IMR-90 (cell line): ENCODE data around the gene HRH3. TPM values are rescaled to one million over a fixed set of nuclear protein-coding genes. Genes with fewer than 3 reads are reported as not detected.

ENCODE experiments used
- ATAC-seq: fragments of 200-7000 bp; cut with Tn5 transposase; 2 replicates; pipeline ENCODE4 v1.9.1; 2020; ENCODE audit warnings: low read depth, mild to moderate bottlenecking, moderate library complexity
- BruUV-seq: library from RNA; stranded (reverse); fragments of 400-500 nt; replicated peaks from 2 replicates; lab custom pipeline; 2021; lab: Mats Ljungman, UMichigan
- CTCF ChIA-PET: fragments of 300-600 bp; formaldehyde crosslinking; extraction: SDS; loops from one replicate; lab custom pipeline; 2021; ENCODE audit warnings: antibody characterized with exemption; lab: Yijun Ruan, JAX
- POLR2A ChIA-PET: fragments of 300-600 bp; sonication (Branson Sonifier 250); formaldehyde crosslinking; loops from one replicate; lab custom pipeline; 2022; ENCODE audit warnings: antibody characterized with exemption; ENCODE audit not compliant: unreplicated experiment; lab: Charles Lee
- DNase-seq: peaks from one replicate; pipeline ENCODE4 v3.0.0; 2013
- H2AFZ ChIP-seq: replicated peaks from 2 replicates; pipeline ENCODE3; 2013; ENCODE audit warnings: low read length, mild to moderate bottlenecking; ENCODE audit not compliant: poor library complexity
- H2AK5ac ChIP-seq: 2 replicates; pipeline ENCODE4 v1.6.1; 2013; ENCODE audit warnings: low read depth, low read length, inconsistent platforms
- H2AK9ac ChIP-seq: replicated peaks from 2 replicates; pipeline ENCODE3; 2013; ENCODE audit warnings: mild to moderate bottlenecking, low read depth, low read length, moderate library complexity; ENCODE audit not compliant: poor library complexity
- H2BK120ac ChIP-seq: 2 replicates; pipeline ENCODE4 v1.6.1; 2013; ENCODE audit warnings: low read depth, low read length, inconsistent platforms
- H2BK15ac ChIP-seq: 3 replicates; pipeline ENCODE4 v1.6.1; 2013; ENCODE audit warnings: low read depth, low read length, inconsistent platforms
- H2BK20ac ChIP-seq: 2 replicates; pipeline ENCODE4 v1.6.1; 2013; ENCODE audit warnings: low read depth, mild to moderate bottlenecking, inconsistent platforms, low read length, moderate library complexity
- H2BK5ac ChIP-seq: 2 replicates; pipeline ENCODE4 v1.6.1; 2013; ENCODE audit warnings: mild to moderate bottlenecking, low read depth, low read length, inconsistent platforms; ENCODE audit not compliant: poor library complexity, severe bottlenecking
- H3K14ac ChIP-seq: replicated peaks from 2 replicates; pipeline ENCODE4 v1.6.1; 2013; ENCODE audit warnings: low read depth, low read length, inconsistent platforms
- H3K18ac ChIP-seq: 2 replicates; pipeline ENCODE4 v1.6.1; 2013; ENCODE audit warnings: low read depth, low read length, control low read depth
- H3K23ac ChIP-seq: 2 replicates; pipeline ENCODE4 v1.6.1; 2013; ENCODE audit warnings: low read depth, low read length, inconsistent platforms
- H3K27ac ChIP-seq: 2 replicates; pipeline ENCODE4 v1.5.1; 2013; ENCODE audit warnings: mild to moderate bottlenecking, control low read depth, low read length; ENCODE audit not compliant: insufficient read depth
- H3K27me3 ChIP-seq: 2 replicates; pipeline ENCODE4 v1.6.1; 2013; ENCODE audit warnings: low read length; ENCODE audit not compliant: control insufficient read depth, insufficient read depth
- H3K36me3 ChIP-seq: 2 replicates; pipeline ENCODE4 v1.6.1; 2013; ENCODE audit warnings: low read length, mixed read lengths; ENCODE audit not compliant: control insufficient read depth, insufficient read depth
- H3K4ac ChIP-seq: 2 replicates; pipeline ENCODE4 v1.6.1; 2013; ENCODE audit warnings: low read depth, low read length, inconsistent platforms
- H3K4me1 ChIP-seq: 2 replicates; pipeline ENCODE4 v1.6.1; 2013; ENCODE audit warnings: low read length, mixed read lengths; ENCODE audit not compliant: control insufficient read depth, insufficient read depth
- H3K4me2 ChIP-seq: 2 replicates; pipeline ENCODE4 v1.6.1; 2013; ENCODE audit warnings: low read depth, mild to moderate bottlenecking, control low read depth, low read length, moderate library complexity
- H3K4me3 ChIP-seq: 2 replicates; pipeline ENCODE4 v1.5.1; 2013; ENCODE audit warnings: low read depth, mild to moderate bottlenecking, control low read depth, low read length, moderate library complexity; ENCODE audit not compliant: insufficient read depth
- H3K56ac ChIP-seq: 2 replicates; pipeline ENCODE4 v1.6.1; 2013; ENCODE audit warnings: low read length, inconsistent platforms; ENCODE audit not compliant: insufficient read depth; ENCODE audit errors: extremely low read depth
- H3K79me1 ChIP-seq, 2 experiments: 2 replicates each; pipeline ENCODE4 v1.6.1; 2013; ENCODE audit warnings: low read length in 2 of 2, inconsistent platforms in 1 of 2, low read depth in 1 of 2
- H3K9ac ChIP-seq: 2 replicates; pipeline ENCODE4 v1.6.1; 2013; ENCODE audit warnings: low read depth, low read length, control low read depth
- H3K9me1 ChIP-seq: 2 replicates; pipeline ENCODE4 v1.6.1; 2013; ENCODE audit warnings: low read length, inconsistent platforms; ENCODE audit not compliant: insufficient read depth
- H3K9me3 ChIP-seq: 2 replicates; pipeline ENCODE4 v1.6.1; 2013; ENCODE audit warnings: low read length; ENCODE audit not compliant: control insufficient read depth, insufficient read depth
- H4K20me1 ChIP-seq: 2 replicates; pipeline ENCODE4 v1.6.1; 2013; ENCODE audit warnings: low read length, inconsistent platforms; ENCODE audit not compliant: insufficient read depth
- H4K5ac ChIP-seq: 2 replicates; pipeline ENCODE4 v1.6.1; 2013; ENCODE audit warnings: mild to moderate bottlenecking, low read depth, low read length, control low read depth
- H4K8ac ChIP-seq, 2 experiments: 2 replicates each; pipeline ENCODE4 v1.6.1; 2013; ENCODE audit warnings: low read depth in 2 of 2, low read length in 2 of 2, control low read depth in 1 of 2, inconsistent platforms in 1 of 2
- H4K91ac ChIP-seq: 2 replicates; pipeline ENCODE4 v1.6.1; 2013; ENCODE audit warnings: low read depth, low read length, inconsistent platforms; ENCODE audit not compliant: insufficient read depth
- CHD1 ChIP-seq: IDR thresholded peaks from 2 replicates; pipeline ENCODE4 v1.6.1; 2012; ENCODE audit warnings: low read depth, low read length, improper control_type of control experiment
- ELK1 ChIP-seq: fragments of 150-350 bp; IDR thresholded peaks from 2 replicates; pipeline ENCODE4 v1.6.1; 2016; ENCODE audit warnings: low read depth, mild to moderate bottlenecking, low read length, moderate library complexity, borderline replicate concordance
- MAFK ChIP-seq: IDR thresholded peaks from 2 replicates; pipeline ENCODE4 v1.6.1; 2012; ENCODE audit warnings: low read depth, low read length, improper control_type of control experiment
- MXI1 ChIP-seq: IDR thresholded peaks from 2 replicates; pipeline ENCODE4 v1.6.1; 2012; ENCODE audit warnings: low read depth, mild to moderate bottlenecking, low read length, moderate library complexity, borderline replicate concordance
- POLR2A ChIP-seq: IDR thresholded peaks from 2 replicates; pipeline ENCODE4 v1.6.1; 2012; ENCODE audit warnings: mild to moderate bottlenecking, low read depth, low read length
- RFX5 ChIP-seq: IDR thresholded peaks from 2 replicates; pipeline ENCODE4 v1.8.0; 2012; ENCODE audit warnings: low read depth, mild to moderate bottlenecking, low read length, moderate library complexity
- SMC3 ChIP-seq: fragments of 150-350 bp; IDR thresholded peaks from 2 replicates; pipeline ENCODE4 v1.6.1; 2016; ENCODE audit warnings: low read depth, mild to moderate bottlenecking, antibody characterized with exemption, low read length, moderate library complexity
- WGBS, 2 experiments: methylation state at CpG; one replicate each; pipeline versions ENCODE4 v1.1.5 to v1.1.7; 2013; ENCODE audit warnings: missing lambda C conversion rate in 2 of 2; ENCODE audit not compliant: insufficient read length in 1 of 2; ENCODE audit errors: extremely low coverage in 2 of 2; 5-methylcytosine and 5-hydroxymethylcytosine counted together
- dilution Hi-C: fragments of 300-500 bp; cut with HindIII; formaldehyde crosslinking; loops from one replicate; pipeline ENCODE4 v1.14.3; 2018; ENCODE audit warnings: low sequenced_read_pairs; ENCODE audit not compliant: unreplicated experiment
- in situ Hi-C: fragments of 300-500 bp; cut with MboI; formaldehyde crosslinking; loops from 3 replicates; pipeline ENCODE4 v1.14.3; 2019; ENCODE audit warnings: low sequenced_read_pairs, inconsistent platforms, mixed read lengths
- intact Hi-C: fragments of 100-400 bp; cut with micrococcal nuclease; formaldehyde crosslinking; loops from 2 replicates; pipeline ENCODE4 v1.10.0; 2022
- polyA plus RNA-seq, 3 experiments: library from polyadenylated mRNA; depleted of rRNA; stranded (reverse); fragments of >200 nt; gene quantifications; 2 replicates each; pipeline ENCODE4 v1.2.3, GENCODE V29; 2012; ENCODE audit warnings: low replicate concordance in 1 of 3
- total RNA-seq: library from RNA; depleted of rRNA; stranded (reverse); fragments of >200 nt; gene quantifications from 2 replicates; pipeline ENCODE4 v1.2.3, GENCODE V29; 2012
- TF ChIP-seq, protein P1 (sequence below): conservative IDR thresholded peaks from 2 replicates; pipeline ENCODE4 v1.5.1; 2012; ENCODE audit warnings: mild to moderate bottlenecking, low read depth, low read length, improper control_type of control experiment

Gene HRH3
- total and polyA plus RNA-seq, 2 of the 4 experiments (the other 2 are of a cell fraction), result not detected

DNA sequence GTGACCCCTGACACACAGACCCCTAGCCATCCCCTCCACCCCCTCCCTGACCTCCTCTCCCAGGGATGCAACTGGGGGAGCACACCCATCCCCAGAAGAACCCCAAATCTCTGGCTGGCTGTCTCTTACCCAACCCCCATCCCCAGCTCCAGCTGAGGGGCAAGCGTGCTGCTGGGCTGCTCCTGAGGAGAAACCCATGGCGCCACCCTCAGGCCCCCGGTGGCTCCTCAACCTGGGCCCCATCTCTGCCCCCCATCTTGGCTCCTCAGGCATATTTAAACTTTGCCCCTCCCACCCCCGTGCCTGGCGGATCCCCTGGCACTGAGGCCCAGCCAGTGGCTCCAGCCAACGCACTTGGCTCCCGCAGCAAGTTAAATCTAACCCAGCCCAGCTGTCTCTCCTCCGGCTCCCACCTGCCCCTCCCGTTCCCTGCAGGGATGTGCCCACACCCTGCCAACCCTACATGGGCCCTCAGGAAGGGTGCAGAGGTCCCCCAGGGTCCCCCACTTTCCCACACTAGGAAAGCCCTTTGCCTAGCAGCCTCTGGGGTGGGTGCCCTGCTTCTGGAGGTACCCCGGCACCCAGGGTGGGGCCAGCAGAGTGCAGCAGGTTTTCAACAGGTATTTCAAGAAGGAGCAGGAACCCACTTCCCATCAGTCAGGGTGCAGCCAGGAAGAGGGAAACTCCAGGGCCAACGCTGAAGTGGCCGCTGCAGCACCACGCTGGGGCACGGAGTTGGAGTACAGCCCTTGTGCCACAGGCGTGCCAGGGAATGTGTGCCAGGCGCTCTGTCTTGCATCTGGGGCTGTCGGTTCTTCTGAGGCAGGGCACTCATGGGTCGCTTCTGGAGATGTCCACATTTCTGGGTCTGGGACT lies 12.9 kb upstream of the HRH3 start (continued):
- TF ChIP-seq RFX5, result no peak

DNA sequence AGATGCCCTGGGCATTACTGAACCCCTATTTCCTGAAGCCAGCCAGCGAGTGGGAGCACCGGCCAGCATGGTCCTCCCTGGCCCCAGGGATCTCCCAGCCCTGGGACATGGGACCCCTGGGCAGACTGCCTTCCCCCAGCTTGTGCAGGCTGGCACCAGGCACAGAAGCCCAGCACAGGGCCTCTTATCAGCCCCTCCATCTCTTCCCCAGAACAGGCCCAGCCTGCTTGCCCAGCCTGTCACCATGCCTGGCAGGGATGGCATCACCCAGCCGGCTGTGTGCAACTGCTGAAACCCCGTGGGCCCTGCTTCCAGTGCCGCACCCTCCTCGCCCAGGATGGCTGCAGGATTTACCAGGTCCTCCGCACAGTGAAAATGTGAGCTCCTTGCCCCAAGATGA lies 12.1 kb upstream of the HRH3 start:
- no peak overlapping the region for H2BK120ac ChIP-seq
- H2BK15ac ChIP-seq, result no peak overlapping the region
- no peaks in the 10 kb centered on the region for H3K9me1 ChIP-seq
- no peak overlapping the region for H3K18ac ChIP-seq
- H4K20me1 ChIP-seq, result peaks cover 4% of the 10 kb centered on the region; the same call in 1 of the 2 replicates
- 68% methylated on average over 4 of the region's 7 CpGs; no CpG with 5 or more reads in 1 of the 2 experiments for WGBS, 2 experiments
- no peak overlapping the region for H4K8ac ChIP-seq
- no peak for TF ChIP-seq SMC3
- no peak for TF ChIP-seq ELK1
- no peak for TF ChIP-seq MXI1
- TF ChIP-seq CHD1, result no peak
- TF ChIP-seq MAFK, result no peak
- no peak for TF ChIP-seq POLR2A
- TF ChIP-seq, protein P1, sequence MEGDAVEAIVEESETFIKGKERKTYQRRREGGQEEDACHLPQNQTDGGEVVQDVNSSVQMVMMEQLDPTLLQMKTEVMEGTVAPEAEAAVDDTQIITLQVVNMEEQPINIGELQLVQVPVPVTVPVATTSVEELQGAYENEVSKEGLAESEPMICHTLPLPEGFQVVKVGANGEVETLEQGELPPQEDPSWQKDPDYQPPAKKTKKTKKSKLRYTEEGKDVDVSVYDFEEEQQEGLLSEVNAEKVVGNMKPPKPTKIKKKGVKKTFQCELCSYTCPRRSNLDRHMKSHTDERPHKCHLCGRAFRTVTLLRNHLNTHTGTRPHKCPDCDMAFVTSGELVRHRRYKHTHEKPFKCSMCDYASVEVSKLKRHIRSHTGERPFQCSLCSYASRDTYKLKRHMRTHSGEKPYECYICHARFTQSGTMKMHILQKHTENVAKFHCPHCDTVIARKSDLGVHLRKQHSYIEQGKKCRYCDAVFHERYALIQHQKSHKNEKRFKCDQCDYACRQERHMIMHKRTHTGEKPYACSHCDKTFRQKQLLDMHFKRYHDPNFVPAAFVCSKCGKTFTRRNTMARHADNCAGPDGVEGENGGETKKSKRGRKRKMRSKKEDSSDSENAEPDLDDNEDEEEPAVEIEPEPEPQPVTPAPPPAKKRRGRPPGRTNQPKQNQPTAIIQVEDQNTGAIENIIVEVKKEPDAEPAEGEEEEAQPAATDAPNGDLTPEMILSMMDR, result no peak
- H2AK5ac ChIP-seq, result no peak overlapping the region
- DNase-seq (no peak), ATAC-seq (no peak)
- dilution Hi-C loops, result no loop called here
- H3K4ac ChIP-seq, result no peak overlapping the region
- intact Hi-C loops, result no loop called here
- no peak overlapping the region for H3K27ac ChIP-seq
- in situ Hi-C loops, result no loop called here
- H3K56ac ChIP-seq, result no peak overlapping the region
- H4K91ac ChIP-seq, result no peak overlapping the region
- H2BK5ac ChIP-seq, result no peak overlapping the region
- no peak overlapping the region for H2AFZ ChIP-seq
- H2AK9ac ChIP-seq, result no peak overlapping the region
- no peaks in the 10 kb centered on the region for H3K36me3 ChIP-seq
- H3K9ac ChIP-seq, result no peak overlapping the region
- H4K5ac ChIP-seq, result no peak overlapping the region
- peaks cover 4% of the 10 kb centered on the region for H3K9me3 ChIP-seq
- H3K4me3 ChIP-seq, result no peak overlapping the region
- no peaks in the 10 kb centered on the region for H3K4me1 ChIP-seq
- H3K14ac ChIP-seq, result no peak overlapping the region
- H3K23ac ChIP-seq, result no peak overlapping the region
- CTCF ChIA-PET, result no interaction called here
- no peak overlapping the region for H2BK20ac ChIP-seq
- no peak overlapping the region for H3K4me2 ChIP-seq
- peaks cover 34% of the 10 kb centered on the region for H3K27me3 ChIP-seq
- BruUV-seq, result no TSS peak
- POLR2A ChIA-PET, result no interaction called here
- H3K79me1 ChIP-seq, result no peaks in the 10 kb centered on the region
